WI38 (cell line): Measurements from ENCODE around the gene CCNA2.

ENCODE experiments used
- H3K4me3 ChIP-seq: 2 replicates; pipeline ENCODE4 v1.5.1; 2011; ENCODE audit warnings: low read depth, mild to moderate bottlenecking, control low read depth, low read length
- TF ChIP-seq, protein P1 (sequence below): IDR thresholded peaks from 2 replicates; pipeline ENCODE4 v1.5.1; 2012; ENCODE audit warnings: low read depth, mild to moderate bottlenecking, control low read depth, low read length

CCNA2 gene

DNA sequence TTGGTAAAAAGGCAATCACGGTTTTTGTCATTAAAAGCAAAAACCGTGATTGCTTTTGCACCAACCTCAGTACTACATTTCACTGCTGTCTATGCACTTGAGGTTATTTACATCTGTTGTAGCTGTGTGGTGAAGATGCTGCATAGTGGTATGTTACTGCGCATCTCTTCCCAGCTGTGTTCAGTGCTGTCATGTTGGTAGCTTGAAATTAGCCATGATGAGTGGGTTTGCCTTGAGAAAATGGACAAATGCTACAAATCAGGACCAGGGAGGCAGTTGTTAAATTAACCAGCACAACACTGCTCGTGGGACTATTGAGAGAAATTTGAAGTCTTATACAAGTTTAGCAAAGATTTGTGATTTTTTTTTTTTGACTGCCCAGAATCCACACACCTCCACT, 56.5 kb downstream of the CCNA2 start:
- TF ChIP-seq, protein P1, sequence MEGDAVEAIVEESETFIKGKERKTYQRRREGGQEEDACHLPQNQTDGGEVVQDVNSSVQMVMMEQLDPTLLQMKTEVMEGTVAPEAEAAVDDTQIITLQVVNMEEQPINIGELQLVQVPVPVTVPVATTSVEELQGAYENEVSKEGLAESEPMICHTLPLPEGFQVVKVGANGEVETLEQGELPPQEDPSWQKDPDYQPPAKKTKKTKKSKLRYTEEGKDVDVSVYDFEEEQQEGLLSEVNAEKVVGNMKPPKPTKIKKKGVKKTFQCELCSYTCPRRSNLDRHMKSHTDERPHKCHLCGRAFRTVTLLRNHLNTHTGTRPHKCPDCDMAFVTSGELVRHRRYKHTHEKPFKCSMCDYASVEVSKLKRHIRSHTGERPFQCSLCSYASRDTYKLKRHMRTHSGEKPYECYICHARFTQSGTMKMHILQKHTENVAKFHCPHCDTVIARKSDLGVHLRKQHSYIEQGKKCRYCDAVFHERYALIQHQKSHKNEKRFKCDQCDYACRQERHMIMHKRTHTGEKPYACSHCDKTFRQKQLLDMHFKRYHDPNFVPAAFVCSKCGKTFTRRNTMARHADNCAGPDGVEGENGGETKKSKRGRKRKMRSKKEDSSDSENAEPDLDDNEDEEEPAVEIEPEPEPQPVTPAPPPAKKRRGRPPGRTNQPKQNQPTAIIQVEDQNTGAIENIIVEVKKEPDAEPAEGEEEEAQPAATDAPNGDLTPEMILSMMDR, result no peak
- no peak overlapping the region for H3K4me3 ChIP-seq
